CD14-positive monocyte (primary cell): ENCODE measurements around the gene NTNG2. TPM values are rescaled to one million over a fixed set of nuclear protein-coding genes. Genes with fewer than 3 reads are reported as not detected.
A peak's percentile ranks its signal among the peaks of the same experiment; 100 is the strongest.

ENCODE experiments used
- DNase-seq, 3 donors: peaks; one replicate each; pipeline ENCODE4 v3.0.0-alpha.2; 2011 to 2022
- H2AFZ ChIP-seq: 2 replicates; pipeline ENCODE4 v1.6.0; 2012; ENCODE audit warnings: mild to moderate bottlenecking, low read depth, low read length, inconsistent platforms; ENCODE audit not compliant: insufficient read depth, poor library complexity, severe bottlenecking
- H3K27ac ChIP-seq, 2 donors: 1 replicate in 1 of 2; 2 replicates in 1 of 2; pipeline ENCODE4 v1.5.1; 2012 to 2013; ENCODE audit warnings: low read length in 2 of 2, control low read depth in 1 of 2, inconsistent platforms in 1 of 2, low read depth in 1 of 2, mild to moderate bottlenecking in 1 of 2
- H3K27me3 ChIP-seq, 2 donors: one replicate each; pipeline versions ENCODE4 v1.6.0 to v1.6.1; 2011 to 2013; ENCODE audit warnings: low read length in 2 of 2; ENCODE audit not compliant: control insufficient read depth in 2 of 2, insufficient read depth in 2 of 2
- H3K36me3 ChIP-seq, 2 donors: replicated peaks in 1 of 2; 1 replicate in 1 of 2; 2 replicates in 1 of 2; pipeline versions ENCODE4 v1.5.1 to v1.6.1; 2012 to 2013; ENCODE audit warnings: low read length in 2 of 2, control low read depth in 1 of 2, inconsistent platforms in 1 of 2, mild to moderate bottlenecking in 1 of 2; ENCODE audit not compliant: insufficient read depth in 2 of 2, control insufficient read depth in 1 of 2
- H3K4me1 ChIP-seq, 2 donors: 1 replicate in 1 of 2; 2 replicates in 1 of 2; pipeline versions ENCODE4 v1.5.1 to v1.6.1; 2012 to 2013; ENCODE audit warnings: low read length in 2 of 2, control low read depth in 1 of 2, inconsistent platforms in 1 of 2, mild to moderate bottlenecking in 1 of 2, moderate library complexity in 1 of 2; ENCODE audit not compliant: insufficient read depth in 2 of 2, control insufficient read depth in 1 of 2
- H3K4me2 ChIP-seq: replicated peaks from 2 replicates; pipeline ENCODE3; 2012; ENCODE audit warnings: low read length, moderate library complexity, mild to moderate bottlenecking; ENCODE audit not compliant: poor library complexity, severe bottlenecking; ENCODE audit errors: extremely low read depth
- H3K4me3 ChIP-seq, 3 experiments: fragments of 200-600 bp in 1 of 3; sonication (generic) in 1 of 3; replicated peaks in 1 of 3; 1 replicate in 2 of 3; 2 replicates in 1 of 3; pipeline ENCODE4 v1.5.1; 2011 to 2013; ENCODE audit warnings: low read length in 3 of 3, mild to moderate bottlenecking in 3 of 3, control low read depth in 2 of 3, low read depth in 2 of 3, inconsistent platforms in 1 of 3, moderate library complexity in 1 of 3
- H3K79me2 ChIP-seq: 2 replicates; pipeline ENCODE4 v1.6.0; 2012; ENCODE audit warnings: mild to moderate bottlenecking, control low read depth, inconsistent platforms, low read length, moderate library complexity; ENCODE audit not compliant: insufficient read depth
- H3K9ac ChIP-seq: 2 replicates; pipeline ENCODE4 v1.6.0; 2017; ENCODE audit warnings: low read length, mild to moderate bottlenecking; ENCODE audit not compliant: insufficient read depth, poor library complexity, severe bottlenecking
- H3K9me3 ChIP-seq, 2 donors: replicated peaks in 1 of 2; 1 replicate in 1 of 2; 2 replicates in 1 of 2; pipeline versions ENCODE4 v1.5.1 to v1.6.1; 2012 to 2013; ENCODE audit warnings: low read length in 2 of 2, control low read depth in 1 of 2; ENCODE audit not compliant: control insufficient read depth in 1 of 2, insufficient read depth in 1 of 2
- H4K20me1 ChIP-seq: 2 replicates; pipeline ENCODE4 v1.6.0; 2012; ENCODE audit warnings: mild to moderate bottlenecking, low read length, control low read depth, moderate library complexity; ENCODE audit not compliant: insufficient read depth
- H3K27ac Mint-ChIP-seq, 7 donors: one replicate each; pipeline ENCODE4 v1.8.0; 2020; ENCODE audit warnings: mild to moderate bottlenecking in 7 of 7, mixed read lengths in 7 of 7, moderate library complexity in 6 of 7, inconsistent platforms in 2 of 7
- H3K27me3 Mint-ChIP-seq, 3 donors: one replicate each; pipeline ENCODE4 v1.8.0; 2021 to 2022; ENCODE audit warnings: low read depth in 3 of 3, mild to moderate bottlenecking in 3 of 3, mixed read lengths in 3 of 3, moderate library complexity in 3 of 3, inconsistent platforms in 1 of 3
- H3K36me3 Mint-ChIP-seq, 2 donors: one replicate each; pipeline ENCODE4 v1.8.0; 2020; ENCODE audit warnings: mixed read lengths in 2 of 2, inconsistent platforms in 1 of 2, mild to moderate bottlenecking in 1 of 2
- H3K4me1 Mint-ChIP-seq: one replicate; pipeline ENCODE4 v1.8.0; 2020; ENCODE audit warnings: mild to moderate bottlenecking, mixed read lengths
- H3K4me3 Mint-ChIP-seq, 2 donors: one replicate each; pipeline ENCODE4 v1.8.0; 2020; ENCODE audit warnings: mild to moderate bottlenecking in 2 of 2, mixed read lengths in 2 of 2, moderate library complexity in 1 of 2
- H3K9me3 Mint-ChIP-seq, 7 donors: one replicate each; pipeline ENCODE4 v1.8.0; 2020 to 2022; ENCODE audit warnings: mixed read lengths in 7 of 7, mild to moderate bottlenecking in 6 of 7, moderate library complexity in 6 of 7, inconsistent platforms in 2 of 7
- CTCF ChIP-seq: fragments of 200-600 bp; IDR thresholded peaks from one replicate; pipeline ENCODE4 v1.8.0; 2022; ENCODE audit warnings: antibody characterized with exemption, mild to moderate bottlenecking
- WGBS: methylation state at CpG from one replicate; pipeline ENCODE4 v1.1.5; 2013; ENCODE audit warnings: missing lambda C conversion rate; ENCODE audit not compliant: insufficient coverage; 5-methylcytosine and 5-hydroxymethylcytosine counted together
- intact Hi-C, 2 donors: fragments of 100-400 bp; cut with micrococcal nuclease; formaldehyde crosslinking; loops; one replicate each; pipeline versions ENCODE4 v1.15.0 to v1.15.1; 2023
- polyA plus RNA-seq, 3 donors: library from polyadenylated mRNA; depleted of rRNA in 1 of 3; unstranded in 2 of 3; stranded (reverse) in 1 of 3; fragments of 300-500 nt in 2 of 3; fragments of >200 nt in 1 of 3; fragmentation: Illumina TruSeq in 2 of 3; gene quantifications; 1 replicate in 2 of 3; 2 replicates in 1 of 3; pipeline ENCODE4 v1.2.3, GENCODE V29; 2012 to 2021

NTNG2 gene
- polyA plus RNA-seq, 3 donors: 2.1 to 10.0 (median 5.0) TPM

DNA sequence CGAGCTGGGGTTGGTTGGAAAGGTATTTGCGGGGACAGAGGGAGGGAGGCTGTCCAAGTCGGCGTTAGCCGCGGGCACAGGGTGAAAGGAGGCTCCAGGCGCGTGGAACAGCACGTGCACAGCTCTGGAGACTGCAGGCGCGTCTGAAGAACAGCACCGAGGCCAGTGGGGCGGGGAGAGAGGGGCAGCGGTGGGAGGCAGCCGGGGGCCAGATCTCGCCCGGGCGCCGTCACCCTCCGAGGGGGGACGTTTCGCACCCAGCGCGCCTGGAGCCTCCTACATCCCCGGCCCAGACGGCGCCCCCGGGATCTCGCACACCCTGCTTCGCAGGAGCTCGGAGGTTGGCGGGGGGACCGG, 79.6 kb downstream of the NTNG2 start:
- DNase-seq: no peak
- H3K36me3 Mint-ChIP-seq: no peaks in the 10 kb centered on the region
- H3K4me3 Mint-ChIP-seq: peak overlapping the region; percentile 97 to 99
- H3K36me3 ChIP-seq: no peaks in the 10 kb centered on the region
- WGBS: 0% methylated on average over 33 of the region's 33 CpGs
- TF ChIP-seq CTCF: no peak
- no peaks in the 10 kb centered on the region for H4K20me1 ChIP-seq
- H3K27ac ChIP-seq: peak overlapping the region in 1 of 2 donors; percentile 45
- H3K9ac ChIP-seq: peak overlapping the region; percentile 64
- peaks cover 2 to 37% of the 10 kb centered on the region in 2 donors for H3K27me3 ChIP-seq
- no peaks in the 10 kb centered on the region for H3K79me2 ChIP-seq
- H3K9me3 ChIP-seq: no peaks in the 10 kb centered on the region
- H3K27me3 Mint-ChIP-seq: peaks cover 14 to 58% (median 51%) of the 10 kb centered on the region in 3 donors
- H3K4me1 Mint-ChIP-seq: peaks cover 31% of the 10 kb centered on the region
- H3K9me3 Mint-ChIP-seq: peaks cover 0 to 2% (median 0%) of the 10 kb centered on the region in 7 donors
- H2AFZ ChIP-seq: peak overlapping the region; percentile 83
- H3K4me1 ChIP-seq: peaks cover 30 to 44% of the 10 kb centered on the region in 2 donors
- peak overlapping the region; percentile 63 to 84 (median 74) for H3K4me3 ChIP-seq
- peak overlapping the region; percentile 99 for H3K4me2 ChIP-seq
- intact Hi-C loops: loop anchor here in 1 of 2 donors (10.0 kb wide), 1 partner anchor 167 kb away; the partner anchor contains the start of gene MED27
- H3K27ac Mint-ChIP-seq: peak overlapping the region; percentile 82 to 95 (median 91)

- under 1% methylated on average over 79 of the region's 81 CpGs for WGBS
- H3K4me3 Mint-ChIP-seq: peak overlapping the region; percentile 97 to 99
These were observed 80.2 kb downstream of the NTNG2 start for GRCh38 chr9:132241840-132242620.

More at GRCh38 chr9:132241840-132242620, 80.2 kb downstream of the NTNG2 start:
- Histone ChIP-seq H3K4me3 (peak overlapping the region; percentile 63 to 84 (median 74)), H3K27ac (peak overlapping the region in 1 of 2 donors; percentile 59), H2AFZ (peak overlapping the region; percentile 83), H3K27me3 (peaks cover 2 to 41% of the 10 kb centered on the region in 2 donors), H3K4me2 (peak overlapping the region; percentile 99), H4K20me1 (no peaks in the 10 kb centered on the region), H3K9ac (peak overlapping the region; percentile 64), H3K36me3 (no peaks in the 10 kb centered on the region), H3K4me1 (peaks cover 30 to 44% of the 10 kb centered on the region in 2 donors), H3K79me2 (no peaks in the 10 kb centered on the region), H3K9me3 (no peaks in the 10 kb centered on the region)
- H3K4me1 Mint-ChIP-seq: peaks cover 31% of the 10 kb centered on the region
- H3K36me3 Mint-ChIP-seq: no peaks in the 10 kb centered on the region
- TF ChIP-seq CTCF: peak; percentile 13
- DNase-seq: peak; percentile 56 to 65 (median 64)
- intact Hi-C loops: loop anchor here in 1 of 2 donors (10.0 kb wide), 1 partner anchor 167 kb away; the partner anchor contains the start of gene MED27
- H3K27ac Mint-ChIP-seq: peak overlapping the region; percentile 42 to 93 (median 86)
- H3K27me3 Mint-ChIP-seq: peaks cover 14 to 59% (median 56%) of the 10 kb centered on the region in 3 donors
- peaks cover 0 to 2% (median 0%) of the 10 kb centered on the region in 7 donors for H3K9me3 Mint-ChIP-seq
